ENCODE results near the gene SYN1.

Gene SYN1

GRCh38 chrX:47634871-47635575 lies 15.4 kb upstream of the SYN1 start:
- no peak for DNase-seq (ENCODE audit: insufficient read length, low spot score)
- no peak for FAIRE-seq

DNA sequence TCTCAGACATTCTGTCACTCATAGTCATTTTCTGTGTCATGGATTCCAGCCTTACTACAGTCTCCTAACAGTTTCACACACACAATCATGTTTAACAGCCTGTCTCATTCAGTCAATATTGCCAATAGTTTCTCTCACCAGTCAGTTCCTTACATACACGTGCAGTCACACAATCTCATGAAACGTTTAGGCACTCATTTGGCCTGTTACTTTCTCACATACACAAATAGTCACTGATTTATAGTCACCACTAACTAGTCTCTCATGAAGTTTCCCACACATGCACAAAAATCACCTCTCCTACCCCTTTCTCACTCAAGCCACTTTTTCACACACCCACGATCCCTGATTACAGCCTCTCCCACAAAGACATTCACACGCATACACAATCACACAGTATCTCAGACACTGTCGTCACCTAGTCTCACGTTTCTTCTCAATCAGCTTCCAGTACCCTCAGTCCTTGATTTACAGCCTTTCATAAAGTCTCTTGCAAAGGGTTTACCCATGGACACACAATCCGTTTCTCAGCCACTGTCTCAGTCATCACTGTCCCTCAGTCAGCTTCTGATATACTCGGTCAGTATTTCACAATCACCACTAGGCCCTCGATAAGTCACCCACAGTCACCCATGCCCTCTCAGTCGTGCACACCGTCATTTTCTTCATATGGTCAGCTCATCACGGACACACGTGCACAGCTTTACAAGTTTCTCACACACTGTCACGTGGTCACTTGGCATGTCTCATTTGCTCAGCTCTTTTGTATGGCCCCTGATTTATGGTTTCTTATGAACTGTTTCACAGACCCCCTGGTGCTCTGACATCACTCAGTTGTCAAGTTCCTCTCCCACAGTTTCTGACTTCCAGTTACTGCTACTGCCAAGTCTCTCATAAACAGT lies 14.3 kb upstream of the SYN1 start:
- FAIRE-seq (no peak), DNase-seq (ENCODE audit: insufficient read length, low spot score) (no peak)

- no peak for FAIRE-seq
- DNase-seq (ENCODE audit: insufficient read length, low spot score): no peak
Measured at GRCh38 chrX:47632666-47633065, 13.0 kb upstream of the SYN1 start.

GRCh38 chrX:47631676-47632075 lies 12.0 kb upstream of the SYN1 start:
- FAIRE-seq (no peak), DNase-seq (ENCODE audit: insufficient read length, low spot score) (no peak)

- DNase-seq (ENCODE audit: insufficient read length, low spot score) (no peak), FAIRE-seq (no peak)
Measured at GRCh38 chrX:47629419-47630200, 10.0 kb upstream of the SYN1 start, which contains the start of gene CFP. Gene CFP (minus strand): TSS chrX:47629930. CDS start chrX:47629844, 86 bp downstream.

- DNase-seq (ENCODE audit: insufficient read length, low spot score): no peak
- FAIRE-seq: no peak
Measured at GRCh38 chrX:47628982-47629381, 9.3 kb upstream of the SYN1 start.

GRCh38 chrX:47625365-47625764 lies 5.7 kb upstream of the SYN1 start:
- FAIRE-seq (no peak), DNase-seq (ENCODE audit: insufficient read length, low spot score) (no peak)

DNA sequence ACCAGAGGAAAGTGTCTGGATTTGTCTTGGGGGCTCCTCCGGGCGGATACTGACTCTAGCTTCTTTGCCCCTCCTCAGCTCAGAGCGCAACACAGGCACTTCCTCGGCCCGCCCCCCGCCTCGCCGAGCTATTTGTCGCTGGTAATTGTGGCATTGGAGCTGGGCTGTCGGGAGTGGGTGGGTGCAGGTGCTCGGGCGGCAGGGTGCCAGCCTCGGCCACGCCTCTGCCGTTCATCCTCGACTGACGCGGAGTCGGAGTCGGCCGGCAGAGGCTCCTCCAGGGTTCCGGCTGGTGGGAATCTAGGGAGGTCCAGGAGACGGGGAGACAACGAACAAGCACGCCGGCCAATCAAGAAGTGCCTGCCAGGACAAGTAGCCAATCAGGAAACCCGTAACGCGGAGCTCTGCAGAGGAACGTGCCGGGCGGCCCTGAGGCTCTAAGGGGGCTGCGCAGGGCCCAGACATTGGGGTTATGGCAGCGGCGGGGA lies 3.9 kb upstream of the SYN1 start:
- DNase-seq (ENCODE audit: insufficient read length, low spot score): peak; percentile 78

DNA sequence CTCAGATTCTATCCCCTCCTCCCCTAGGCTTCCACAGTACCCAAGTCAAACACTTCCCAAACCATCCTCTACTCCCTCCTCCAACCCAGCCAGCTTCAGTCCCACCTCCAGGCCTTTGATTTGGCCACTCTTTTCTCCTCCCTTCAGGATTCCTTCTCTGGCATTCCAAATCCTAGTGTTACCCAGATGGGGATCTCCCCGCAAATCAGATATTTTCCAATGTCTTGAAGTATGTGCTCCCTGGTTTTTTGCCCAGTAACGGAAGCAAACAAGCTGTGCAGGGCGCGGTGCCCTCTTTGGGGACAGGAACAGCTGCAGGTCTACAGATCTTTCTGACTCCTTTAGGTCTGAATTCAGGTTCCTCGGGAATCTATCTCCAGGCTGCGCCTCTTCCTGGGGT lies 2.2 kb upstream of the SYN1 start:
- DNase-seq (ENCODE audit: insufficient read length, low spot score): no peak
- no peak for FAIRE-seq

More for the DNA sequence above, 3.9 kb upstream of the SYN1 start:
- FAIRE-seq: no peak

- FAIRE-seq: no peak
- DNase-seq (ENCODE audit: insufficient read length, low spot score): no peak
Measured at GRCh38 chrX:47620303-47620685, 637 bp upstream of the SYN1 start.

- DNase-seq (ENCODE audit: insufficient read length, low spot score) (no peak), FAIRE-seq (no peak)
Measured at GRCh38 chrX:47618923-47619485, 653 bp downstream of the SYN1 start.

DNA sequence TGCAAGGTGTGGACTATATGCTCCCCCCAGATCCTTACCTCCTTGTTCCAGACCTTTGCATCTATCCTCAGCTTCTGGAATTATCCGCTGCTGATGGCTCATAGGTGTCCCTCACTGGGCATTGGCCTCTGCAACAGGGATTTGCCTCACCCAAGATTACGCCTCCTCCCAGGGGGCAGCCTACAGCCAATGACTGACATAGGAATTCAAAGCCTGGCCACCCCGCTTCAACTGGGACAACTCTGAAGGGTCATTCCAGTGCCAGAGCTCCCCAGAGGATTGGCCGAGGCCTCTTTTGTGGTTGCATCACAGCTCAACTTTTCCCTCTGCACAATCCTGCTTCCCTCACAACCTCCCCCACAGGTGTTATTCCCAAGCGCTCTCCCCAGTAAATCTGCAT lies 5.0 kb downstream of the SYN1 start:
- FAIRE-seq: no peak
- DNase-seq (ENCODE audit: insufficient read length, low spot score): no peak

DNA sequence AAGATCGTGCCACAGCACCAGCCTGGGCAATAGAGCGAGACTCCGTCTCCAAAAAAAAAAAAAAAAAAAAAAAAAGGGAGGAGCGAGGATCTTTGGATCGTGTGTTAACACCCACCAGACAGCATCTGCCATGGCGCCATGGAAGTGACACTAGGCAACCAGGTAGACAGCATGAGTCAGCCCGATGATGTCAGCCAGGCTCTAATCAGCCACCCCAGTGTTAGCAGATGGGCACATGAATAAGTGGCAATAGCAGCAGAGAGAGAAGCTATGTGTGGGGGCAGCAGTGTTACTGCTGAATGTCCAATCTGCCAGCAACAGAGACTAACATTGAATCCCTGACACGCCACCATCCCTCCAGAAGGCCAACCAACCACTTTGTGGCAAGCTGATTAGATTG lies 6.6 kb downstream of the SYN1 start:
- DNase-seq (ENCODE audit: insufficient read length, low spot score) (no peak), FAIRE-seq (no peak)

DNA sequence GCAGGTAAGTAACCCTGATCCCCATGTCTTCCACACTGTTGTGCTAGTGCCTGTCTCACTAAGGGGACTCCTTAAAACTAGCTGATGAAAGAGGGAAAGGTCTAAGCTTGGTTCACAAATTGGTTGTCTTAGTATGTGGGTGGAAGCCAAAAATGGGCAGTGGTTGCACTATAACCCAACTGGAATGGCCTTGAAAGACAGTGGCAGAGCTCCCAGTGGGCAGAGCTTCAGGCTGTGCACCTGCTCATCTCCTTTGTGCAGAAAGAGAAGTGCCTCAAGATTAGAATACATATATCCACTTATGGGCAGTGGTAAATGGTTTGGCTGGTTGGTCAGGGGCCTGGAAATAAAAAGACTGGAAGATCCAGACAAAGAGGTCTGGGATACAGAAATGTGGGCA lies 7.2 kb downstream of the SYN1 start:
- DNase-seq (ENCODE audit: insufficient read length, low spot score): no peak
- no peak for FAIRE-seq

DNA sequence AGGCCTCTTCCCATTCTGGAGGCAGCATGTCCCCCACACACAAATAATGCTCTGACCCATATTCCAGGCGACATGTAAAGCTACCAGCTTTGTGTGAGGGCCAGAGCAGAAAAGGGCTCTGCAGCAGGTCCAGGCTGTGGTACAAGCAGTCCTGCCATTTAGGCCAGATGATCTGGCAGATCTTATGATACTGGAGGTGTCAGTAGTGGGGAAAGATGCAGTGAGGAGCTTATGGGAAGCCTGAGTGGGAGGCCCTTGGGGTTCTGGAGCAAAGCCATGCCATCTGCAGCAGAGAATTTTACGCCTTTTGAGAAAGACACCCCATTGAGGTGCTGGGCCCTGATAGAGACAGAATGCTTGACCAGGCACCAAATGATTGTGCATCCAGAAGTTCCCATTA lies 7.7 kb downstream of the SYN1 start:
- DNase-seq (ENCODE audit: insufficient read length, low spot score) (no peak), FAIRE-seq (no peak)

DNA sequence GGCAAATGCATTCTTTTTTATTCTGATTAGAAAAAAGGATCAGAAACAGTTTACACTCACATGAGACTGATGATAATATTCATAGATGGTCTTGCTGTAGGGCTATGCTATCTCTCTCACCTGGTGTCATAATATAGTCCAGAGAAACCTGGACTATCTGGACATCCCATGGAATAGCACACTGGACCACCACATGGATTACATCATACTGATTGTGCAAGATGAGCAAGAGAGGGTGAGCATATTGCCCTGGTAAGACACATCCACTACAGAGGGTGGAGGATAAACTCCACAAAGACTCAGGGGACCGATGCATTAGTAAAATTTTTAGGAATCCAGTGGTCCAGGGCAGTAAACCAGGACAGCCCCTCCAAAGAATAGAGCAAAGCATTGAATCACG lies 8.2 kb downstream of the SYN1 start:
- FAIRE-seq (no peak), DNase-seq (ENCODE audit: insufficient read length, low spot score) (no peak)

DNA sequence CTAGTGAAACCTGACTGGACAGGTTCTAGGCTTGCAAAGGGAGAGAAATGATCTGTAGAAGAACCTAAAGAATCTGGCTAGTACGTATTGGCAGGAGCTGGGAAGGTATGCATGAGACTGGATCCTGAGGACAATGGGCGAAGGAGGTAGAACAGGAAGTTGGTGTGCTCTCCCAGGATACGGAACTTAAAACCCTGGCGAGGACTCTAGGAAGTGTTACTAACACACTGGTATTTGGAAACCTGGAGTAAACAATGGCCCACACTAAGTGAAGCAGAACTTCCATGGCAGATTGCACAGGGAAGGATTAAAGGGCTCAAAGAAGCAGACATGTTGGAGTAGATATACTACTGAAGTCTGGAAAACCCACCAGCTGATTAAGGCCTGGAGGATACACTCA lies 9.1 kb downstream of the SYN1 start:
- FAIRE-seq: no peak
- DNase-seq (ENCODE audit: insufficient read length, low spot score): no peak

DNA sequence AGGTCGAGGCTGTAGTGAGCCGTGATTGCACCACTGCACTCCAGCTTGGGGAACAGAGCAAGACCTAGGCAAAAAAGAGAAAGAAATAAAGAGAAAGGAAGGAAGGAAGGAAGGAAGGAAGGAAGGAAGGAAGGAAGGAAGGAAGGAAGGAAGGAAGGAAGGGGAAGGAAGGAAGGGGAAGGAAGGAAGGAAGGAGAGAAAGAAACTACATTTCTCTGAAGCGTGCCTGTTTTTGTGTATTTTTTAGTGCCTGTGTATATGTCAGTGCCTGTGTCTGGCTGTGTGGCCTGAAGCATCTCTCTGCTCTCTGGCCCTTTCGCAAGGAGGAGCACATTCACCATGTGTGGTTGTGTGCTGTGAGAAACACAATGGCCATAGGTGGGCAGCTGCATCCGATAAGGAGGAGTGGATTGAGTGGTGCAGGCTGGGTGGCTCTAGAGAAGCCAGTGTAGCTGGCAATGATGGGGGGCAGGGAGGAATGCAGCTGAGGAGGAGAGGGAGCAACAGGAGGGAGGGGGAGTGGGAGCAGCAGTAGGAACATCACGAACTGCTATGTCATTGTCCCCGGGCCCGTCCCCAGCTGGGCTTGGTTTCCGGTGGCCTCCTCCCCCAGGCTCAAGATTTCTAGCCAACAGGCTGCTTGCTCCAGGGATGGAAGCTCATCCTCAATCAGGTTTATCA lies 11.4 kb downstream of the SYN1 start:
- no peak for DNase-seq (ENCODE audit: insufficient read length, low spot score)
- FAIRE-seq: no peak

GRCh38 chrX:47607091-47607490 lies 12.6 kb downstream of the SYN1 start:
- FAIRE-seq (no peak), DNase-seq (ENCODE audit: insufficient read length, low spot score) (no peak)

- DNase-seq (ENCODE audit: insufficient read length, low spot score): no peak
- no peak for FAIRE-seq
Measured at GRCh38 chrX:47605024-47605423, 14.6 kb downstream of the SYN1 start.

Measured in HTR-8/SVneo (cell line).